HG02885 (cell line): Measurements from ENCODE around the gene CAPN3.

Experiments
- ATAC-seq: cut with Tn5 transposase; IDR thresholded peaks from one replicate; pipeline ENCODE4 v1.9.1; 2021; ENCODE audit warnings: mild to moderate bottlenecking; ENCODE audit not compliant: unreplicated experiment, poor library complexity

The CAPN3 gene

DNA sequence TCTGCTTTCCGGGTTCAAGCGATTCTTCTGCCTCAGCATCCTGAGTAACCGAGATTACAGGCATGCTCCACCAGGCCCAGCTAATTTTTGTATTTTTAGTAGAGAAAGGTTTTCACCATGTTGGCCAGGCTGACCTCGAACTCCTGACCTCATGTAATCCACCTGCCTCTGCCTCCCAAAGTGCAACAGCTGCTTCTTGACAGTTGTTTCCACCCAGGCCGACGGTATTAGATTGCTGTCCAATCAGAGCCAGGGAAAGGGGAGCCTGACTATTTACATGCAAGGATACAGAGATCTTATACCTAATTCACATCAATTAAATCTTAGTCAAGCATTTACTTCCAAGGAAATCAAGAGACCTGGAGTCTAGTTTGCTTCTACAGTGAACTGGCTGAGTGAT is 4.0 kb upstream of the CAPN3 start:
- ATAC-seq = no peak

DNA sequence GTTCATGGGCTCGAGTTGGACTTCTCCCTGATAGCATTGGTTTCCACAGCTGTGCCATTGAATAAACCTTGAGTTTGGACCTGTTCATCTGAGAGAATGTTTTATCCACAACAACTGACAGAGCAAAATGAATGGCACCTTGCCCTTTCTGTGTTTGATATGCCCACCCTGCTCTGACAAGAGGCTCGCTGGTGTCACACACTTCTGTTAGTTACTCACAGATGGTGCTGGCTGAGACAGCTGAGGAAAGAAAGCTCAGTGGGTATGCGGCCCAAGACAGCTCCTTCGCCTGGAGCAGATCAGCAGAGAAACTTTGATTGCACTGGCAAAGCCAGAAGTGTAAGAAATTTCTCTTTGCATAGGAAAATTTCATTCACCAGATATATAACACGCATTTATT is 2.5 kb upstream of the CAPN3 start:
- ATAC-seq = no peak

DNA sequence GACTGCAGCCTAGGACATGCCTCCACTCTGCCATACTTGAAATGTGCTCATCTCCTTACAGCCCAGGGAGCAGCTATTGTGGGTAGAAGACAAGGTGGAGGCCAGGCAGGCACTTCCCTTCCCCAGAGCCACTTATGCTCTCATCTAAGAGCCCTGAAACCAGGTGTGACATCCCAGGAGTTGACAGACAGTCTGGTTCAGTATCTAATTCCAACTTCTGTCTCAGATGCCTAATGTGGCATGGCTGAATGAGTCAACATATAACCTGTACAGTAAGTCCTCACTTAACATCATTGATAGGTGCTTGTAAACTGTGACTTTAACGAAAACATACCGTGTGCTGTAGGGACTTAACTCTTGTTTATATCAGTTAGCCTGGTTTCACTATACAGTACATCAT is 1.2 kb upstream of the CAPN3 start:
- ATAC-seq = no peak

DNA sequence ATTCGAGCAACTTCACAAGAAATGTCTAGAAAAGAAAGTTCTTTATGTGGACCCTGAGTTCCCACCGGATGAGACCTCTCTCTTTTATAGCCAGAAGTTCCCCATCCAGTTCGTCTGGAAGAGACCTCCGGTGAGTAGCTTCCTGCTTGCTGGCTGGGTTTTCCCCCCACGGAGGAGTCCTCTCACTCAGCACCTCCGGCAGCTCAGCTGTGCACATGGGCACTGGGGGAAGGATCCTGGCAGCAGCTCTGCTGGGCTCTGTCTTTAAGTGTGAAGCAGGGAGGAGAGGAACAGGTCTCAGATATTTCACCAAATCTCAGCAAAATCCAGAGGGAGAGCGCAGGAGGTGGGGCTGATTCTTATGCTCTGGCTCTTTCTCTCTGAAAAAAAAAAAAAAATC is 684 bp downstream of the CAPN3 start:
- no peak for ATAC-seq

DNA sequence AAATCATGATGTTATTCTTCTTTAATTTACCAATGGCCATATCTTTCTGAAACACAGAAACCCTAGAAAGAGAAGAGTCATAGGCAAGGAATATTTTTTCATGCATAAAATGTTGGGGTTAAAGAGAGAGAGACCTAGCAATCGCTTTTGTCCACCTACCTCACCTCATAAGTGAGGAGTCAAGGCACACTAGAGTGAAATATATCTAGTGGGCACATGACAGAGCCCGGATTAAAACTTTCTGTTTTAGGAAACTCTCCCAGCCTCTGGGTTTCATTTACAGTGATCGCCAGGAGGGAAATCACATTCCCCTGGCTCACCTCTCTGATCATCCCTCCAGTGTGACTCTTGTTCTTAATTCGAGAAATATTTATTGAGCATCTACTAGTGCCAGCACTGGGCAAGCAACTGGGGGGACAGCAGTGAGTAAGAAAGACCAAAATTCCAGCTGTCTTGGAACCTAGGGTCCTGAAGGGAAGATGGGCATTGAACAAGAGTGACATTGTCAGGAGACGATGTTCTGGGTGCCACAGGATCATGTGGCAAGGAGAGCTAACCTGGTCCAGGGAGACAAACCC is 1.3 kb downstream of the CAPN3 start:
- ATAC-seq = no peak

DNA sequence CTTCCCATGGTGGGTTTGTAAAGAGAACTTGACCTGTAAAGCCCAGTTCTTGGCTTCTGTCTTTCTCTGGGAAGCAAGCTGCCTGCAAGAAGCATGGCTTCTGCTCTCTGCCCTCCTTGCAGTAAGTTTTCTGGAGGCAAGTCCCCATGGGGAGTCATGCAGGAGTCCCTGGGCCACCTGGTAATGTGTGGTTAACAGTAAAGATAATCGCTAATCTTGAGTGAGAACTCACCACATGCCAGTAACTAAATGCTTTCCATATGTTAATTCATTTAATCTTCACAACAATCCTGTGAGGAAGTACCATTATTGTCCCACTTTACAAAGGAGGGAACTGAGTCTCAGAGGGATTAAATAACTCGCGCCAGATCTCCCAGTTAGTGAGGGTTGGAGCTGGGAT is 4.2 kb downstream of the CAPN3 start:
- ATAC-seq = no peak

DNA sequence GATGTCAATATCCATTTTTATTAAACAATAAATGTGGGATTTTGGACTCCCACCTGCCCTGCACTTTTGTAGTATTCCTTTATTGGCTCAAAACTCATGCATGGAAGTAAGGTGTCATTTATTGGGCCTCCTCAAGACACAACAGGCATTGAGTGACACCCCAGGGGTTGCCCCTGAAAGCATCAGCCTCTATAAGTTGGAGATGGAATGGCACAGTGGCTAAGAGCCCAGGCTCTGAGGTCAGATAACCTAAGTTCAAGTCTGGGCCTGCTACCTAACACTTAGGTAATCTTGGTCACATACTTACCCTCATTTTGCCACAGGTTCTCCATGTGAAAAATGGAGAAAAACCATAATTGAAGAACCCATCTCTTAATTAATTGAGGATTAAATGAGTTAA is 4.6 kb downstream of the CAPN3 start:
- ATAC-seq = no peak

DNA sequence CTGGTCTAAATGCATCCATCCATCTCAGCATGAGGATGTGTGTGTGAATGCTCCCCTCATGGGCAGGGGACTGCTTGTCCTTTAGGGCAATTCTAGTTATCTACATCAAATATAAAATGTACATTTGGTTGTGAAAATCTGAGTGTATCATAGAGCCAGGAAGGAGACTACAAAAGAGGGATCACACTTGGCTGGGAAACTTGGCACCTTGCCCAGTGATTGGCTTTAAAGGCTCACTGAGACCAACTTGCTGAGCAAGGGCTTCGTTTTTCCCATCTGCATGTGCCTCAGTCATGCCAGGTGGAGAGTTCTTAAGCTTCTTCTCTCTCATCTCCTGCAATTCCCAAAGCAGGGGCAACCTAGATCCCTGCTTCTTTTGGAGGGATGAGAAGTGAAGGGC is 5.2 kb downstream of the CAPN3 start:
- no peak for ATAC-seq

DNA sequence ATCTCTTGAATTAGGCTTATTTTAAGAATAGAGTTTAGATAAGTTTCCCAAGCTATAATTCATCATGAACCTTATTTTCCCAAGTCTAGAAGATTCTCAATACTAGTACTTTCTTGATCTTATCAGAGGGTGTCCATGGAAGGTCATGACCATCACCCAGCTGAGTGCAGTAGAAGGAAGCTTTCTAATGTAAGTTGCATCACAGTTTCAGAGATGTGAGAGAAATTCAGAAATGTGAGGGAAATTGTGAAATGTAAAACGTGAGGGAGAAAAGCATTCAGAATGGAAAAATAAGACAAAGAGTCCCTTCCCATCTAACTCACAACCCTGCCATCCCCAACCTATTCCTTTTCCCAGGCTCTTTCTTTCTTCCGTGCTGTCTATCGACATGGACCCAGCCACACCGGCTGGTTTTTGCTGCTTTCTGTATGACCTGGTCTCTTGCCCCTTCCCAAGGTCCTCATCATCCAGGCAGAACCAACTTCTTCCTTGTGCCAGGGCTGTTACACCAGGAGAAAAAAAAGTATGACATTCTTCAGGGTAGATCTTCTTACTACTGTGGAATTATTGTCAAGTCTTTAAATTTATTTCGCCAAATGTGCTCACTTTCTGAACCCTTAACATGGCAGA is 6.7 kb downstream of the CAPN3 start:
- ATAC-seq = no peak

DNA sequence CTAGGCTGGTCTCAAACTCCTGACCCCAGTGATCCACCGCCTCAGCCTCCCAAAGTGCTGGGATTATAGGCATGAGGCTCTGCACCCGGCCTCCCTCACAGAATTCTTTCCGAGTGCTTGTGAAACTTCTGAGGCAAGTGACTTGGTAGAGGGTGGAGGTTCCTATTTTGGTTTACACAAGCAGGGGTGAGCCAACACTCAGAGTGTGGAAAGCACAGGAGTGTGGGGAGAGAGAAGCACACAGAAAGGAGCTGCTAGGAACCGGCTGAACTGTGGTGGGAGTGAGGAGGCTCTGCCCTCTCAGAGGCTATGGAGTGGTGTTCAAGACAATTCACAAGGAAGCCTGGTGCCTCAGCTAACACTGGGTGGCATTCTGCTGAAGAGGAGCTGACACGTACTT is 7.7 kb downstream of the CAPN3 start:
- ATAC-seq = no peak

DNA sequence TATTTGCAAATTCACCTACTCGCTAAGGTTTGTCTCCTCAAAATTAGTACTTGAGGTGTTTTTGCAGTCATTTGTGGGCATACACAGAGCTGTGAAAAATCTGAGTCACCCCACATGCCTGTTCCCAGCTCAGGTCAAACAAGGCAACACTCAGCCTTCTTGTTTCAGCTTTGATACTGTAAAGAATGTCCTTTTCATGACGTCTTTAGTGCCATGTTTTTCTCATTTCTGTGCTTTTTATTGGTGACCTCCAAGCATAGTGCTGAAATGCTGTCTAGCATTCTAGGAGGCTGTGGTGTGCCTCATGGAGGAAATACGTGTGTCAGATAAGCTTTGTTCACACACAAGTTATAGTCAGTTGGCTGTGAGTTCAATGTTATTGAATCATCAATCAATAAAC is 8.8 kb downstream of the CAPN3 start:
- ATAC-seq = no peak

DNA sequence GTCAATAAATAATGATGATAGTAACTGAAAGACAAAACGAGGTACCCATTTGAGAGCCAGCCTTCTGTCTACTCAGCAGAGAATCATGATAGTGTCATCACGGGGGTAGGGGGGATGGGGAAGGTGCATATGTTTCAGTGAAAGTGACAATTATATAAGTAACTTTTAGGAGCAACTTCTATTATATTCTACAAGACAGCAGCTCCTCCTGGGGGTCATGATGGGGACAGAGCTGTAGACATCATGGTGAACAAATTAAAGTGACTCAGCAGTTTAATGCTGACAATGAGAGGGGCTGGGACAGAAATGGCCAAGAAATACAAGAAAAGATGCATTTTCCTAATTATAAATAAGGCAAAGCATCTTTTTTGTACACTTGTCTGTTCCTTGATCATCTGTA is 11.8 kb downstream of the CAPN3 start:
- ATAC-seq = no peak

DNA sequence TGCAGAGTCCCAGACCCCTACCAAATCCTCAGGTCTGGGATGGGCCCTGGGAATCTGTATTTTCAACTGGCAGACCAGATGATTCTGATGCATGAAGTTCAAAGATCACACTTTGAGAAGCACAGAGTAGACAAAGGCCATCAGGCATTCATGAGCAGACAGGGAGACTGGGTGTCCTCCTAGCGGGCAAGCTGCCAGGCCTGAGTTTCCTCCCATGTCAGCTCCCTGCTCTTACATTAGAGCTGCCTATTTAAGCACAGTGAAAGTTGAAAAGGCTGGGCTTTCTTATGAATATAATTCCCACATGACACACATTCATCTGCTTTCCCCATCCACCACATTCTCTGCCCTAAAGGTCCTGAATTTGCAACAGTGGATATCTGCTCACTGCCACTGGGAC is 14.0 kb downstream of the CAPN3 start:
- ATAC-seq = no peak

DNA sequence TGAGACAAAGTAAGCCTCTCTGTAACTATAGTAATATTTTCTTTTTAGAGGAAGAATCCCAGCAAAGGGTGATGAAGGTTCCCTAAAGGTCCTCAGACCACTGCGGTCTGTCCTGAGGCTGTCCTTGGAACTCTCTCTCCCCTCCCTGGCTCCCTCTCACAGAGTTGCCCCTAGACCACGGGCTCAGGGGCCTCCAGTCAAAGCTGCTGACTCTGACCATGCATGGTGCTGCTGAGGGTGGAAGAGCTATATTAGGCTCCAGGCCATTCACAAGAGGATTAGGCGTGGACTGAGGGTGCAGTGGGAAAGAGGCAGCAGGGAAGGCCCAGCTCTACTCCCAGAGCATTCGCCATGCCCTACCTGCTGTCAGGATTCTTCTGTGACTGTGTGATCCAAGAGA is 14.6 kb downstream of the CAPN3 start:
- no peak for ATAC-seq

DNA sequence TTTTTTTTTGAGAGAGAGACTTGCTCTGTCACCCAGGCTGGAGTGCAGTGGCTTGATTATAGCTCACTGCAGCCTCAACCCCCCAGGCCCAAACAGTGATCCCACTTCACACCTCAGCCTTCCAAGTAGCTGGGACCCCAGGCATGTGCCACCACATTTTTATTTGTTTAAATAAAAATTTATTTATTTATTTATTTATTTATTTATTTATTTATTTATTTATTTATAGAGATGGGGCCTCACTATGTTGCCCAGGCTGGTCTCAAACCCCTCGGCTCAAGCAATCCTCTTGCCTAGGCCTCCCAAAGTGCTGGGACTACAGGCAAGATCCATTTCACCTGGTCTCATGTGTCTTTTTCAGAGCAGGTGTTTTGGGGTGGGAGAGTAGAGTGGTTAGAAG is 15.5 kb downstream of the CAPN3 start:
- ATAC-seq = no peak

DNA sequence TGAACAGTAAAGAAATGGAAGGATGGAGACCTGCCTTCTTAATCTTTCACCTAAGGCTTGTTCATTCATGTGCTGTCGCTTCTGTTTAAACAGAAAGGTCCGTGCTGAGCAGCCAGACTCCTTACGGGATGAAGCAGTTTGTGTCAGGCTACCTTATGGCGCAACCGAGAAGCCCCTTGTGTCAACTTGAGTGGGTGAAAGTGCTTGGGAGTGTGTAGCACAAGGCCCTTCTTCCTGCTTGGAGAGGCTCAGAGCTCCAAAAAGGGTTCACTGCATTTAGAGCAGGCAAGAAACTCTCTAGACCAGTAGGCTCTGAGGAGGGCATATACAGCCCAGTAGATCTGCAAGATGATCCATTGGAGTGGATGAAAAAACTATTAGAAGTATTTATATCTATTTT is 16.0 kb downstream of the CAPN3 start:
- no peak for ATAC-seq

DNA sequence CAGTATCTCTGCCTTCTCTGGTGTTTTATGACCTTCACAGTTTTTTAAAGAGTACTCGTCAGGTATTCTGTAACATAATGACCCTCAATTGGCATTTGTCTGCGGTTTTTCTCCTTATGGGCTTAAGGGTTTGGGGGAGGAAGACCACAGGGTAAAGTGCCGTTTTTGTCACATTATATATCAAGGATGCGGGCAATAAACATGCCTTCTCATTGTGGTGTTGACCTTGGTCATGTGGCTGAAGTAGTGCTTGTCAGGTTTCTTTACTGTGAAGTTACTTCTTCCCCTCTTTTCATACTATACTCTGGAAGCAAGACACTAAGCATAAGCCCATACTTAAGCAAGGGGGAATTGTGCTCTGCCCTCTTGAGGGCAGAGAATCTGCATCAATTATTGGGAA is 16.6 kb downstream of the CAPN3 start:
- ATAC-seq = no peak

DNA sequence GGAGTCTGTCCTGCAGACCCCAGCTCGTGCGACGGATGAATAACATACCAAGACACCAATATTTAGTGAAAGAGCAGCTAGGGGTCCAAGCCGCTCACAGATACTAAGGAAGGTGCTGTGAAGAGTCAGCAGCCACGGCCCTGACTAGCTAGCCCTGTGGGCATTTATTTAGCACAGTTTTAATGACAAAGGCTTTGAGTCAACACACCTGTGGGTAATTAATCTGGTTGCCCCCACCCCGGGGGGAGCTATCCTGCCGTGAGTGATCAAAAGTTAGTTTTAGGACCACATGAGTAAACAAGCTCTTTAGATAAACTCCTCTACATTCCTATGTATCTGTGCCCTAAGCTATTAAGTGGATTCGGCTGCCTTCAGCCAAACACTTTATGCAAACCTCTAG is 18.7 kb downstream of the CAPN3 start:
- no peak for ATAC-seq

DNA sequence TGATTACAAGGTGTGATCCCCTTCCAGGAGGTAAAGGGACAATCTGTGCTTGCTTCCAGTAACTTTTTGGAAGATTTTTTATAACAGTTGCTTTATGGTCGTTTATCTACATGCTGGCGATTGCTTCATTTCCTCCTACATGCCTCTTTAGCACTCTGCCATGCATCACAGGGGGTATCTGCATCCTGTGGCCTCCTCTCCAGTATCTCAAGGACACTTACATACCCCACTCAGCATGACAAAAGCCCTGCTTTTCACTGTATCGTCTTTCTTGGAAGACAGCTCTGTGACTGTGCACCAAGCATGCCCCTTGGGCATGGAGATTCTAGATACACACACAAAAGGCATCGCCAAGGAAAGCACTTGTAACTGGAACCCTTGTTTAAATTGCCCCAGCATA is 25.3 kb downstream of the CAPN3 start:
- ATAC-seq = no peak

DNA sequence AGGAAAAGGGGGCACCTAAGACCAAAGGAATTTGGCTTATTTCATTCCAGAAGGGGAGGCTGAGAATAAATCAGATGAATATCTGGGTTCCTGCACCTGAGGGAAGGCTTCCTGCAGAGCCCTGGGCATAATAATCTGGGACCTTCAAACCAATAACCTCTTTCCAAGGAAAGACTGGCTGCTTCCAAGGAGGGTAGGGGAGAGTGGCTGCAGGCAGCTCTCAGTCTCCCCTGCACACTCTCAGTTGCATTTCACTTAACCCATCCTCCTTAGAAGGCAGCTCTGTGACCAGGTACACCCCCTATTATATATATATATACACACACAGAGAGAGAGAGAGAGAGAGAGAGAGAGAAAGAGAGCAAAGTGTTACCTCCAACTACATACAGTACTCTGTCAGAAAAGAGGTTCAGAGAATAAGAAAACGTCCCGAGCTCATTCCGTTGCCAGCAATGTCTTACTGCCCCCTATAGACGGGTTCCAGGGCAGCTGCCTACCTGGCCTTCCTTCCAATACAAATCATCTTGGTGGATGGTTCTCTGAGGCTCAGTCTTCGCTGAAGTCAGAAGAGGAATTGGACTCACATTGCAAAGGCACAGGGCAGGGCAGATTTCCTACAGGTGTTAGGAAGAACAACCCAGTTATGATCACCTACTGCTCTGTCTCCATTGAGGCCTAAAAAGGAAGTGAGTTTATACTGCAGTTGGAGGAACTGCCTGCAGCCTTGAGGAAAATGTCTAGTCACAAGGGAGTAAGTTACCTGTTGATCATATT is 26.1 kb downstream of the CAPN3 start:
- no peak for ATAC-seq

DNA sequence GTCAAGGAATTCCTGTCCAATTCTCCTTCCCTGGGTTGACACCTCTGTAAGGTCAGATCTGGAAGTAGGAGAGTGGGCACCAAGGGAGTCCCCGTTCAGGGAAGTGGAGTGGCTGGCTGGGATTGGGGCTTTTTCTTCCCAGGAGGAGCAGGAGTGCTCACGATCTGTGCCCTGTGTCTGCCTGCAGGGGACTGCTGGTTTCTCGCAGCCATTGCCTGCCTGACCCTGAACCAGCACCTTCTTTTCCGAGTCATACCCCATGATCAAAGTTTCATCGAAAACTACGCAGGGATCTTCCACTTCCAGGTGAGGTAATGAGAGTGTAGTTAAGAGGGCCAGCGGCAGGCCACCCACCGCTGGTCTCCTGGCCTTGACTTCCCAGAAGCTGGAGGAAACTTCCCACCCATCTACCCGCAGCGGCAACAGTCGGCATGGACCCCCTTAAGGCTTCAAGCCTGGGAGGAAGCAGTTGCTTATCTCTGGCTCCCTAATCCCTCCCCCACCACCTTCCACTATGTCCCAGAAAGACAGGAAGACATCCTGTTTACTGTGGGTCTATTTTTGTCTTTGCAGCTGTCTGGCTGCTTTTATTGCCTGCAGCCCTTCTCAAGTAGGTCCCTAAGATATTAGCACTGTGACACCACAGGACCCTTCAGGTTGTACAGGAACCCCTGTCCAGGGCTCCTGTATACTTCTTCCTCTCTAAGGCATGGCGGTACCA is 26.8 kb downstream of the CAPN3 start:
- no peak for ATAC-seq
